GM12892 (cell line): ENCODE measurements around the gene SH3RF3.

Experiments used
- POLR2A ChIP-seq: IDR thresholded peaks from 2 replicates; pipeline ENCODE4 v1.6.1; 2011; ENCODE audit warnings: low read depth, low read length, control low read depth
- POLR2AphosphoS5 ChIP-seq: IDR thresholded peaks from 2 replicates; pipeline ENCODE4 v1.6.1; 2011; ENCODE audit warnings: low read depth, low read length, control low read depth
- TAF1 ChIP-seq: IDR thresholded peaks from 2 replicates; pipeline ENCODE4 v1.6.1; 2011; ENCODE audit warnings: low read depth, mild to moderate bottlenecking, control low read depth, low read length, borderline replicate concordance

DNA sequence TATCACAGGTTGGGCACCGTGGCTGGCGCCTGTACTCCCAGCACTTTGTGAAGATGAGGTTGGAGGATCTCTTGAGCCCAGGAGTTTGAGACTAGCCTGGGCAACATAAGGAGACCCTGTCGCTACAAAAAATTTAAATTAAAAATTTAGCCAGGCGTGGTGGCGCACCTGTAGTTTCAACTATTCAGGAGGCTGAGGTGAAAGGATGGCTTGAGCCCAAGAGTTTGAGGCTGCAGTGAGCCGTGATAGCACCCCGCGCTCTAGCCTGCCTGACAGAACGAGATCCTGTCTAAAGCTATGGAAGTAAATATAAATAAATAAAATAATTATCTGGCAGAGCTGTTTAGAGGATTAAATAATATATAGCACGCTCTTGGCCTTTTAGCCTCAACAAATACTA, 1.4 kb upstream of the SH3RF3 start:
- TF ChIP-seq TAF1 (no peak), POLR2A (no peak), POLR2AphosphoS5 (no peak)
